GM12878 (cell line): Measurements from ENCODE around the gene ETV7. TPM values are rescaled to one million over a fixed set of nuclear protein-coding genes. Genes with fewer than 3 reads are reported as not detected.

ENCODE experiments used
- ATAC-seq: fragments of 200-7000 bp; cut with Tn5 transposase; 3 replicates; pipeline ENCODE4 v1.9.1; 2020; ENCODE audit warnings: mild to moderate bottlenecking, moderate library complexity
- BruUV-seq: library from RNA; stranded (reverse); fragments of 400-500 nt; replicated peaks from 2 replicates; lab custom pipeline; 2021; lab: Mats Ljungman, UMichigan
- CTCF ChIA-PET: fragments of 300-600 bp; sonication (Branson Sonifier 250); formaldehyde crosslinking; extraction: SDS; loops from one replicate; lab custom pipeline; 2021; ENCODE audit warnings: inconsistent platforms; lab: Yijun Ruan, JAX
- POLR2A ChIA-PET: fragments of 350-600 bp; formaldehyde crosslinking; extraction: SDS; loops from one replicate; lab custom pipeline; 2021; ENCODE audit warnings: inconsistent platforms; lab: Charles Lee
- RAD21 ChIA-PET: fragments of 300-600 bp; sonication (Branson Sonifier 250); formaldehyde crosslinking; loops from one replicate; lab custom pipeline; 2023; ENCODE audit warnings: antibody characterized with exemption; ENCODE audit not compliant: unreplicated experiment; lab: Charles Lee
- SMC1A ChIA-PET: fragments of 300-600 bp; sonication (Branson Sonifier 250); formaldehyde crosslinking; loops from one replicate; lab custom pipeline; 2023; ENCODE audit not compliant: unreplicated experiment, uncharacterized antibody; lab: Charles Lee
- DNase-seq: peaks from one replicate; pipeline ENCODE4 v3.0.0-alpha.2; 2011; ENCODE audit warnings: low read depth, low spot score
- FAIRE-seq: peaks from 3 replicates; lab custom pipeline; 2011; peaks lifted over from hg19 to GRCh38; lab: Jason Lieb, UNC
- H2AFZ ChIP-seq: 2 replicates; pipeline ENCODE4 v1.6.0; 2011; ENCODE audit warnings: low read depth, low read length, control low read depth; ENCODE audit not compliant: control insufficient read depth
- H3K27ac ChIP-seq: 2 replicates; pipeline ENCODE4 v1.5.1; 2011; ENCODE audit warnings: control low read depth; ENCODE audit not compliant: control insufficient read depth, insufficient read depth
- H3K27me3 ChIP-seq, 2 experiments: replicated peaks in 1 of 2; 2 replicates each; pipeline versions ENCODE4 v1.6.0 to v1.6.1; 2011; ENCODE audit warnings: low read length in 1 of 2; ENCODE audit not compliant: control insufficient read depth in 2 of 2, insufficient read depth in 2 of 2
- H3K36me3 ChIP-seq, 2 experiments: 2 replicates each; pipeline ENCODE4 v1.5.1; 2011; ENCODE audit warnings: low read length in 1 of 2; ENCODE audit not compliant: control insufficient read depth in 2 of 2, insufficient read depth in 2 of 2
- H3K4me1 ChIP-seq: 2 replicates; pipeline ENCODE4 v1.6.1; 2011; ENCODE audit warnings: mild to moderate bottlenecking, low read length, moderate library complexity, mixed read lengths; ENCODE audit not compliant: control insufficient read depth, insufficient read depth
- H3K4me2 ChIP-seq: 2 replicates; pipeline ENCODE4 v1.6.0; 2011; ENCODE audit warnings: control low read depth; ENCODE audit not compliant: control insufficient read depth, insufficient read depth
- H3K4me3 ChIP-seq: fragments of 200-600 bp; sonication (generic); 2 replicates; pipeline ENCODE4 v1.5.1; 2016
- H3K79me2 ChIP-seq: 2 replicates; pipeline ENCODE4 v1.6.0; 2011; ENCODE audit warnings: low read length; ENCODE audit not compliant: control insufficient read depth, insufficient read depth
- H3K9ac ChIP-seq: 2 replicates; pipeline ENCODE4 v1.8.0; 2011; ENCODE audit warnings: low read length, control low read depth, mixed read lengths; ENCODE audit not compliant: control insufficient read depth, insufficient read depth
- H3K9me3 ChIP-seq: replicated peaks from 3 replicates; pipeline ENCODE4 v1.5.1; 2011; ENCODE audit warnings: mild to moderate bottlenecking, low read length; ENCODE audit not compliant: control insufficient read depth, insufficient read depth
- H4K20me1 ChIP-seq: 2 replicates; pipeline ENCODE4 v1.6.0; 2011; ENCODE audit not compliant: control insufficient read depth, insufficient read depth
- ATF2 ChIP-seq: IDR thresholded peaks from 2 replicates; pipeline ENCODE4 v1.6.1; 2012; ENCODE audit warnings: low read length, inconsistent platforms
- BCL3 ChIP-seq: IDR thresholded peaks from 2 replicates; pipeline ENCODE4 v1.6.1; 2011; ENCODE audit warnings: borderline replicate concordance, low read depth, mild to moderate bottlenecking, moderate library complexity, low read length; ENCODE audit not compliant: insufficient read depth, poor library complexity, severe bottlenecking
- BRCA1 ChIP-seq: IDR thresholded peaks from 2 replicates; pipeline ENCODE4 v1.6.1; 2011; ENCODE audit warnings: low read depth, low read length, improper control_type of control experiment
- CREM ChIP-seq: IDR thresholded peaks from 2 replicates; pipeline ENCODE4 v1.6.1; 2014; ENCODE audit warnings: antibody characterized with exemption, low read depth
- CUX1 ChIP-seq: IDR thresholded peaks from 2 replicates; pipeline ENCODE4 v1.6.1; 2012; ENCODE audit warnings: improper control_type of control experiment, low read depth, low read length; ENCODE audit not compliant: insufficient replicate concordance
- EED ChIP-seq: sonication (generic); IDR thresholded peaks from 2 replicates; pipeline ENCODE4 v1.6.1; 2016; ENCODE audit warnings: antibody characterized with exemption, low read depth
- GATAD2B ChIP-seq: fragments of 450-650 bp; conservative IDR thresholded peaks from 2 replicates; pipeline ENCODE4 v1.6.1; 2017; ENCODE audit warnings: low read depth, mild to moderate bottlenecking, moderate library complexity
- HDGF ChIP-seq: fragments of 450-650 bp; IDR thresholded peaks from 2 replicates; pipeline ENCODE4 v1.6.1; 2016; ENCODE audit warnings: antibody characterized with exemption
- NFYA ChIP-seq: IDR thresholded peaks from 2 replicates; pipeline ENCODE4 v1.6.1; 2011; ENCODE audit warnings: low read depth, mild to moderate bottlenecking, low read length, improper control_type of control experiment, borderline replicate concordance
- RUNX3 ChIP-seq: IDR thresholded peaks from 2 replicates; pipeline ENCODE4 v1.6.1; 2012; ENCODE audit warnings: low read length, inconsistent platforms
- SIX5 ChIP-seq: IDR thresholded peaks from 2 replicates; pipeline ENCODE4 v1.6.1; 2011; ENCODE audit warnings: mild to moderate bottlenecking, low read depth, low read length, moderate library complexity; ENCODE audit not compliant: severe bottlenecking
- STAT3 ChIP-seq: IDR thresholded peaks from 2 replicates; pipeline ENCODE4 v1.6.1; 2011; ENCODE audit warnings: low read depth, low read length, improper control_type of control experiment
- WRNIP1 ChIP-seq: IDR thresholded peaks from 2 replicates; pipeline ENCODE4 v1.6.1; 2011; ENCODE audit warnings: low read depth, low read length, improper control_type of control experiment, borderline replicate concordance
- WGBS: methylation state at CpG from one replicate; pipeline ENCODE4 v1.1.6; 2016; ENCODE audit warnings: low lambda C conversion rate; ENCODE audit not compliant: insufficient replicate concordance, insufficient coverage; ENCODE audit errors: missing lambda C conversion rate; 5-methylcytosine and 5-hydroxymethylcytosine counted together
- in situ Hi-C: fragments of 300-500 bp; cut with MboI; formaldehyde crosslinking; loops from 9 replicates; pipeline ENCODE4 v1.14.3; 2018; ENCODE audit warnings: mixed read lengths
- intact Hi-C: fragments of 100-400 bp; cut with micrococcal nuclease; formaldehyde crosslinking; loops from one replicate; pipeline ENCODE4 v1.14.2; 2022; ENCODE audit not compliant: unreplicated experiment
- polyA plus RNA-seq, 11 experiments: library from polyadenylated mRNA; depleted of rRNA in 4 of 11; unstranded in 6 of 11; stranded (reverse) in 5 of 11; fragments of >200 nt; fragmentation: Nextera tagmentation in 4 of 11; fragmentation: Illumina TruSeq in 1 of 11; extraction: Ambion mirVana in 4 of 11; extraction: Trizol in 1 of 11; gene quantifications; 1 replicate in 1 of 11; 2 replicates in 10 of 11; pipeline versions ENCODE4 v1.2.1 to v1.2.3, GENCODE V29; 2011 to 2016; ENCODE audit warnings: inconsistent platforms in 2 of 11, missing spikeins in 2 of 11, low read depth in 1 of 11
- total RNA-seq, 4 experiments: library from RNA; depleted of rRNA in 3 of 4; stranded (reverse); fragments of >200 nt in 3 of 4; fragmentation: Illumina TruSeq in 1 of 4; extraction: Trizol in 1 of 4; gene quantifications; 2 replicates each; pipeline versions ENCODE4 v1.2.1 to v1.2.3, GENCODE V29; 2013 to 2021
- TF ChIP-seq, protein P1 (sequence below): fragments of 450-650 bp; IDR thresholded peaks from 2 replicates; pipeline ENCODE4 v1.6.1; 2018; ENCODE audit warnings: borderline replicate concordance, mild to moderate bottlenecking; ENCODE audit not compliant: partially characterized antibody

Gene ETV7
- total and polyA plus RNA-seq, 10 of the 15 experiments (the other 5 are each of a cell fraction or from before 2014, with no cell fraction given): 0.04 to 1.8 (median 1.3) TPM

GRCh38 chr6:36372088-36372487, 15.4 kb downstream of the ETV7 start:
- CTCF ChIA-PET: interaction anchor here (0.8 kb wide), 1 partner anchor 70 kb away, joined by 3 read pairs; no protein-coding TSS in a partner anchor
- FAIRE-seq (no peak), DNase-seq (no peak), ATAC-seq (no peak)
- Histone ChIP-seq H3K27ac (no peak overlapping the region), H3K9ac (no peak overlapping the region), H3K27me3 (no peaks in the 10 kb centered on the region), H4K20me1 (no peaks in the 10 kb centered on the region), H3K4me1 (peaks cover 4% of the 10 kb centered on the region; the same call in 1 of the 2 replicates), H3K9me3 (no peaks in the 10 kb centered on the region), H3K4me2 (no peak overlapping the region), H3K36me3 (no peaks in the 10 kb centered on the region; a peak in 1 of 4 replicates), H3K4me3 (no peak overlapping the region), H3K79me2 (no peaks in the 10 kb centered on the region), H2AFZ (no peak overlapping the region)
- SMC1A ChIA-PET: no interaction called here
- WGBS: 56% methylated on average over 6 of the region's 6 CpGs
- intact Hi-C loops: no loop called here
- in situ Hi-C loops: no loop called here
- RAD21 ChIA-PET: no interaction called here
- BruUV-seq: no TSS peak
- POLR2A ChIA-PET: no interaction called here
- TF ChIP-seq ATF2: no peak
- no peak for TF ChIP-seq CREM
- no peak for TF ChIP-seq EED
- TF ChIP-seq GATAD2B: no peak
- TF ChIP-seq BCL3: no peak
- TF ChIP-seq, protein P1, sequence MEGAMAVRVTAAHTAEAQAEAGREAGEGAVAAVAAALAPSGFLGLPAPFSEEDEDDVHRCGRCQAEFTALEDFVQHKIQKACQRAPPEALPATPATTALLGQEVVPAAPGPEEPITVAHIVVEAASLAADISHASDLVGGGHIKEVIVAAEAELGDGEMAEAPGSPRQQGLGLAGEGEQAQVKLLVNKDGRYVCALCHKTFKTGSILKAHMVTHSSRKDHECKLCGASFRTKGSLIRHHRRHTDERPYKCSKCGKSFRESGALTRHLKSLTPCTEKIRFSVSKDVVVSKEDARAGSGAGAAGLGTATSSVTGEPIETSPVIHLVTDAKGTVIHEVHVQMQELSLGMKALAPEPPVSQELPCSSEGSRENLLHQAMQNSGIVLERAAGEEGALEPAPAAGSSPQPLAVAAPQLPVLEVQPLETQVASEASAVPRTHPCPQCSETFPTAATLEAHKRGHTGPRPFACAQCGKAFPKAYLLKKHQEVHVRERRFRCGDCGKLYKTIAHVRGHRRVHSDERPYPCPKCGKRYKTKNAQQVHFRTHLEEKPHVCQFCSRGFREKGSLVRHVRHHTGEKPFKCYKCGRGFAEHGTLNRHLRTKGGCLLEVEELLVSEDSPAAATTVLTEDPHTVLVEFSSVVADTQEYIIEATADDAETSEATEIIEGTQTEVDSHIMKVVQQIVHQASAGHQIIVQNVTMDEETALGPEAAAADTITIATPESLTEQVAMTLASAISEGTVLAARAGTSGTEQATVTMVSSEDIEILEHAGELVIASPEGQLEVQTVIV: no peak
- TF ChIP-seq BRCA1: no peak
- TF ChIP-seq STAT3: no peak
- no peak for TF ChIP-seq NFYA
- no peak for TF ChIP-seq RUNX3
- no peak for TF ChIP-seq WRNIP1
- TF ChIP-seq HDGF: no peak
- TF ChIP-seq CUX1: no peak
- TF ChIP-seq SIX5: no peak
